Sigmoid colon (tissue), 4 donors: Measurements from ENCODE around the gene TGM6.

ENCODE experiments used
- CTCF ChIP-seq, 4 experiments: fragments of 450-650 bp in 3 of 4; fragments of 200-600 bp in 1 of 4; IDR thresholded peaks; one replicate each; pipeline ENCODE4 v1.5.1; 2016 to 2019; ENCODE audit warnings: antibody characterized with exemption in 4 of 4, mild to moderate bottlenecking in 3 of 4, moderate library complexity in 2 of 4
- EP300 ChIP-seq, 4 donors: sonication (generic); formaldehyde crosslinking; IDR thresholded peaks; one replicate each; pipeline ENCODE4 v1.6.1; 2017; ENCODE audit warnings: antibody characterized with exemption in 4 of 4
- POLR2A ChIP-seq, 2 donors: fragments of 450-650 bp; IDR thresholded peaks; one replicate each; pipeline ENCODE4 v1.6.1; 2016; ENCODE audit warnings: antibody characterized with exemption in 2 of 2, mild to moderate bottlenecking in 2 of 2, moderate library complexity in 2 of 2
- POLR2AphosphoS5 ChIP-seq, 4 donors: sonication (generic); formaldehyde crosslinking; IDR thresholded peaks; one replicate each; pipeline ENCODE4 v1.6.1; 2017; ENCODE audit warnings: antibody characterized with exemption in 4 of 4

GRCh38 chr20:2382833-2383232 lies 2.1 kb downstream of the TGM6 start:
- no peak for TF ChIP-seq CTCF (IDR thresholded peaks at IDR 0.05)
- TF ChIP-seq POLR2AphosphoS5 (IDR thresholded peaks at IDR 0.05): no peak
- no peak for TF ChIP-seq POLR2A (IDR thresholded peaks at IDR 0.05)
- TF ChIP-seq EP300 (IDR thresholded peaks at IDR 0.05): no peak
